Right lung (tissue), 10 donors: ENCODE data around the gene ELAVL2. TPM values are rescaled to one million over a fixed set of nuclear protein-coding genes. Genes with fewer than 3 reads are reported as not detected.
A peak's percentile ranks its signal among the peaks of the same experiment; 100 is the strongest.

Source experiments
- DNase-seq, 2 donors: peaks; one replicate each; pipeline ENCODE4 v3.0.0-alpha.2; 2013
- long read RNA-seq, 8 donors: transcript quantifications; one replicate each; lab custom pipeline, GENCODE V29; 2026
- polyA plus RNA-seq, 5 donors: library from polyadenylated mRNA; unstranded; fragments of 120-200 nt; gene quantifications; one replicate each; pipeline versions ENCODE4 v1.2.1 to v1.2.3, GENCODE V29; 2013; ENCODE audit warnings: inconsistent platforms in 1 of 5, low replicate concordance in 1 of 5; ENCODE audit not compliant: insufficient read length in 5 of 5, insufficient read depth in 1 of 5

ELAVL2 gene
- polyA plus RNA-seq: 1 to 10 TPM; 1.1 to 3.5 (median 3.1) TPM
- long read RNA-seq, donor 1: 0 reads
- long read RNA-seq, donor 2: 0 reads
- long read RNA-seq, donor 3: 0 reads
- long read RNA-seq, donor 4: 0 reads
- long read RNA-seq, donor 5: 0 reads
- long read RNA-seq, donor 6: 0 reads
- long read RNA-seq, donor 7: 0 reads
- long read RNA-seq, donor 8: 0 reads

DNA sequence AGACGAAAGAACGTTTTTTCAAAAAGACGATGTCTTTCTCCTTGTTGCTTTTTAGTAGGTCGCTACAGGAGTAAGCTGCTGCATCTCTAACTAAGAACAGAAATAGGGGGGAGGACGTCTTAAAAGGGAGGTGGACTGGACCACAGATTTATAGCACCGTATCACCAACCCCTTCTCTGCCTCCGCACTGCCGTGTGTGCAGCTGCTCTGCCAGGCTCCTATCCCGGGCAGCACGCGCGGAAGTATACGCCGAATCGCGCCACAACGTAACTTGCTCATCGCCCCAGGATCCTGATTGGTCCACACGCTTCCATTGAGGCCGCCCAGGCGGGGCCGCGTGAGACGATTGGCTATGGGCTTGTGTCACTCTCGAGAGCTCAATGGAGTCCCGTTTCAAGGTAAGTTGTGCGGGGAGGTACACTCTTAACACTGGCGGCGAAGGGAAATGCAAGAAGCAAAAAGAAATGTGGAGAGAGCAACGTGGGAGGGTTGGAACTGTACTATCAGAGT, at the start of gene ELAVL2:
ELAVL2 (minus strand) TSS at position 121 of the 510 bp plus-strand sequence. CDS start 64,006 bp downstream, outside the sequence.
- DNase-seq: peak; percentile 80 to 86

DNA sequence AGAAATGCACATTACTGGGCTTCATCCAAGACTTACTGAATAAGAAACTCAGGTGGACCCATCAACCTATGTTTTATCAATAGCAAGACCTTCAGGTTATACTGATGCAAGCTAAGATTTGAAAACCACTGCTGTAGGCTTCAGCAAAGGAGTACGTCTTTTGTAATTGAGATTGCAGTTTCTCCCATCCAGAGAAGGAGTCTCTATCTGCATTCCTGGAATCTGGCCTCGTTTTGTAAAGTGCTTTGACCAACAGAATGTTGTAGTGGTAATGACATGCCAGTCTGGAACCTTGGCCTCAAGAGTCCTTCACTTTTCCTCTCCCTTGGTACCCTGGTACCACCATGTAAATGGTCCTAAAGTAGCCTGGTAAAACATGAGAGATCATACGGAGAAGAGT, 32.2 kb upstream of the ELAVL2 start:
- DNase-seq: no peak

DNA sequence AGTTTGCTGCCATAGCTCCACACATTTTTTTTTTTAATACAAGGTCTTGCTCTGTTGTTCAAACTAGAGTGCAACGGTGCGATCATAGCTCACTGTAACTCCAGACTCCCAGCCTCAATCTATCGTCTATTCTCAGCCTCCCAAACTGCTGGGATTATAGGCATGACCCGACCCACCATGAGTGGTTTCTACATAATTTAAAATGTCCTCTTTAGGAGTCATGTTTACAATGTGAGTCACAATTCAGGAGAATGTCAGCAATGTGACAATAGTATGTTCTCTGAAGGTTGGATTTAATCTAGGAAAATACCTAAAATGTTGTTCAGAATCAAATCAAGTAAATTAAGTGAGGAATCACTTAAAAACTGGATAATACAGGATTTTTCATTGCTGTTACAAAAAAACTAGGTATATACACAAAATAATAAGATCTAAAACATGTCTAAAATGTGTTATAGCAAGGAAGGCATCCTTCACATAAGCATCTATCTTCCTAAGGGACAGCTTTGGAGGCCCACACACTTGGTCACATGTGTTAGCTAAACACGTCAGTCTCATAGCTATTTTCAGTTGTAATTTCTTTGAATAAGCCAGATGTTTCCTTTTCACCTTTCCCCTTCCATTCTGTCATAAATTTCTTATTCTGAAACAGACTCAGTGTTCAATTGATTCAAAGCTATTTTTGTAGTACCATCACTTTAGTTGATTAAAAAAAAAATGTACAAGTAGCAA, 30.0 kb upstream of the ELAVL2 start:
- no peak for DNase-seq

DNA sequence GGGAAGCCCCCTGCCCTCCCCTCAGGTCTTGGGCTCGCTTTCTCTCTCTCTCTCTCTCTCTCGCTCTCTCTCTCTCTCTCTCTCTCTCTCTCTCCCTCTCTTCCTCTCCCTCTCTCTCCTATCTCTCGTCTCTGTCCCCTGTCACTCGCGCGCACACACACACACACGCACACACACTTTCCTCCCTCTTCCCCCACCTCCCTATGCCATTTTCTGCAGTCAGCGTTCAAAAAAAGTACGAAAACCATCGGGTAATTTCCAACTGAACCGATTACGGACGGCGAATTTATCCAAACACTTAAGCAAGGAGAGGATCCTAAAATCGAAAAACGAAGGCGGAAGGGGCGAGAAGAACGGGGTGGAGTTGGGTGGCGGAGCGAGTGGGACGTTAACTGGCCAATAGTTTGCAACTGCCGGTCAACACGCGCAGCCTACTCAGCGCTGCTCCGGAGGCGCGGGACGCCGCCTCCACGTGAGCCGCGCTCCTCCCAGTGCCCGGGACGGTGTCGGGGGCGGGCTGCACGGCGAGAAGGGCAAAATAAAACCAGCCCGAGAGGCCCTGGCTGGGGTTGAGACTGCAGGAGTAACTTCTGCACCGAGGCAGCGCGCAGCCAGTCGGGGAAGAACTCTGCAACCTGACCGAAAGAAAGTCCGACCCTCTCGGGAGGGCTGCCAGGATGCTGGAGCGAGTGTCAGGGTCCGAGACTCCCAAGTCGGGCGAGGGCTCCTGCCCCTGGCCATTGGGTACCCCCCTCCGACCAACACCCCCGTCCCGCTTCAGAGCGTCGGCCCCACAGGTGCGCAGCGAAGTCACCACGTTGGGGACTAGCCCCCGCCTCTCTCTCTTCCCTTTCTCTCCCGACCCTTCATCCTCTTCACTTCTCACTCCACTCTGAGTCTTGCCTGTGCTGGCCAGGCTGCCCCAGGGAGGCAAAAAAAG, 24.9 kb upstream of the ELAVL2 start:
- DNase-seq: peak in 1 of 2 donors; percentile 16

DNA sequence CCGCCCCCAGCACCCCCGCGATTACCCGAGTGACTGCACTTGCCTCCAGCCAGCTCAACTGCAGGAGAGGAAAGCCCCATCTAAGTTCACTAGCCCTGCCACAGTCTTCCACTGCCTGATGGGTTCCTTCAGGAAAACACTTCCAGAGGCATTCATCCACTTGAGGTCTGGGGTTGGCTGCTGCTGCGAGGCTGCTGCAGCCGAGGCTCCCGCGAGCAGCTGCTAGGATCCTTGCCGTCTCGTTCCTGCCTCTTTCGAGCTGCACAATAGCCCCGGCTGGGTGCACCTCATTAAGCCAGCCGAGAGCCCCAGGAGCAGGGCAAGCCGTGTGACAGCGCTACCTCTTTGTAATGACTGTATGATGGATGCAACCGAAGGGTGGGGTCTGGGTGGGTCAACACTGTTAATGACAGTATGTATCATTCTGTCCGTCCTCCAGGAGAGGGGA, 24.2 kb upstream of the ELAVL2 start:
- no peak for DNase-seq

DNA sequence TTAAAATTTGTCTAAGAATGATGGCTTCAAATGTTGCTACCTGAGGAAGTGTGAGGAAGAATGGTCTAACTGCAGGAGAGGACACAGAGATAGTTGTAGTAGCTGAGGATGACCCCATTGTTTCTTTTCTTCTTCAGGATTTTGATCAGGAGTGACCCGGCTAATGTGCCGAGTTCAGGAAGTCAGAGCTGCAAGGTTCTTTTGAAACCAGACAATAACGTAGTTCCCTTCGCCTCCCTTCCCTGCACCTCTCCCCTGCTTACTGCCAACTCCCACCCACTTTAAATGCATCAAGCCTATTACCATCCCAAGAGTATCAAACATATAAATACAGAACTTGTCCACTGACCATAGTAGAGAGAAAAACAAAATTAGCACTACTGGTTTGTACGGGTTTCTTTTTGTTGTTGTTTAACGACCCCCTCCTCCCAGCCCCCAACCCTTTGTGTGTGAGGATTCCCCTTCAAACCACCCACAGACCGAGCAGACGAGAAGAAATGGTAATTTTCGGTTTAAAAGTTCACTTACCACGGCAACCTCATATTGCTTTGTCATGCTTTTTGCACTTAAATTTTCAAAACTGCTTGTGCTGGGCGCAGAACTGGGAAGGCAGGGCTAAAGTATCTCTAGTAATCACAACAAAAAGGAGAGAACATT, 23.5 kb upstream of the ELAVL2 start:
- DNase-seq: no peak

DNA sequence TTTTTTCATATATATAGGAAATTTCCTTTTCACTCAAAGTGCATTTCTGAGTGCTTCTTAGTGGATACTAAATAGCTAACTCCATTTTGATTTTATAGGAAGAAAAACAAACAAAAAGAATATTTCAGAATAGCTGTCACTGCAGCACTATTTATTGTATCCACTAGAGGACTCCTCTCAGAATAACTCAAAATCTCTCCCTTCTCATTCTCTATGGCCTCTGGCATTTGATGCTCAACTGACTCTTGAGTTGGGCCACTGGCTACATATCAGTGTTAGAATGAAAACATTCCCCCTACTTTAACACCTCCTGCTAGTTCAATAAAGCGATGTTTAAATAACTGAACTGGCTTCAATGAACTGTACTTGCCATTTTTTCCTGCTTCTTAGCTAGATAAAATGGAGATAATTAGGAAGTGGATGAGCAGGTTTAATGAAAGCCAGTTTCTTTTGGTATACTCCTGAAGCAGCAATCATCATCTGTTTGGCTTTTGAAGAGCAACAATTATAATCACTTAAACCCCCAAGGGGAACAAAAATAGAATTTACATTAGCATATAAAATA, 16.6 kb upstream of the ELAVL2 start:
- DNase-seq: no peak

- no peak for DNase-seq
Observed at GRCh38 chr9:23841304-23841703, 15.3 kb upstream of the ELAVL2 start.

DNA sequence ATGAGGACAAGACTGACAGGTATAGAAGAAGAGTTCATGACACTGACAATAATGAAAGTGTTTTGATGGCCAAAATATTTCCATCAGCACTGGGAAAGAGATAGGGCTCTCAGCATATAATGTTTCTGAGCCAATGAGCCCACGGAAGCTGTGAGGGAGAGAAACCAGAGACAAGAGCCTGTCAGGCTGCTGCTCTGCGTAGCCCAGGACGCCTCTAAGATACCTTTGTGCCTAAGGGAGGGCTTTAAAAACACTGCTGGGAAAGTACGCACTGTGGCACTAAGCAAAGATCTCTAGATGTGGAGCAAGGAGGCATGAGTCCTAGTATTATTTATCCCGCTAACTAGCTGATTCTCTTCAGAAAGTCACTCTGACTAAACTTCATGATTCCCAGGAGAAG, 11.0 kb upstream of the ELAVL2 start:
- no peak for DNase-seq

DNA sequence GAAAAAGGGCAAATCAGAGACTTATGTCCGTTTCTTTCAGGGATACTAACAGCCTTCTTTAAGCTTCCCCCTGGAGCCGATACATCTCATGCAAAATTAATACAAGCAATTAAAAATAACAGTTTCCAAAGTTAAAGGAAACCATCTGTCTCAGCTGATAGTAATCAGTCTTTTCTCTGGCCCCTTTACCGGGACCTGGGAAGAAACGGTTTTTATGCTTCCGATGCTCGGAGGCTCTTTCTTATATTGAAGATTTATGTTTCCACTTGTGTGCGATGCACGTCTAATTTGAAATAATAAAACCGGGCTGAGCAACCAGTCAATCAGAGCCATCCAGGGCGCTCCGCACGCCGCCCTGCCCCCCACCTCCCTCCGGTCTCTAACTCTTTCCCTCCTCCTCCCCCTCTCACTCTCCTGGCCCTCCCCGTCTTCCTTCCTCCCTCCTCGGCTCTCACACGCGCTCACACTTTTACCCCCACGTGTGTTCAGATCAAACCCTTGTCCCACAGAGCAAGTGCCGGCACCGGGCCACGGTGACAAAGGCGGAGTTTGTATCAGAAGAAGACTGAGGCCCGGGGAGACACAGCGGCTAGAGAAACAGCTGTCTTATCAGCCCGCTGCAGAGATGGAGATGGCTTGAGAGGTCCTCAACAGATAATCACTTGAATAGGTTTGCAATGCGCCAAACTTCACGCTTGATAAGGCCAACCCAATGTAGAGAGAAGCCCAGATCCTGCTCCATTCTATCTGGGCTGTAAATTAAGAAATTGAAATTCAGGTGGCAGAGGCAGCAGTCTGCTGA, 5.1 kb upstream of the ELAVL2 start:
- DNase-seq: no peak

- DNase-seq: no peak
Observed at GRCh38 chr9:23830476-23830805, 4.4 kb upstream of the ELAVL2 start.

GRCh38 chr9:23829580-23830475, 3.8 kb upstream of the ELAVL2 start:
- DNase-seq: no peak

GRCh38 chr9:23825700-23826099, 340 bp downstream of the ELAVL2 start:
- no peak for DNase-seq

GRCh38 chr9:23824830-23825591, 1.0 kb downstream of the ELAVL2 start:
- peak in 1 of 2 donors; percentile 26 for DNase-seq

- no peak for DNase-seq
Observed at GRCh38 chr9:23823986-23824829, 1.8 kb downstream of the ELAVL2 start.

DNA sequence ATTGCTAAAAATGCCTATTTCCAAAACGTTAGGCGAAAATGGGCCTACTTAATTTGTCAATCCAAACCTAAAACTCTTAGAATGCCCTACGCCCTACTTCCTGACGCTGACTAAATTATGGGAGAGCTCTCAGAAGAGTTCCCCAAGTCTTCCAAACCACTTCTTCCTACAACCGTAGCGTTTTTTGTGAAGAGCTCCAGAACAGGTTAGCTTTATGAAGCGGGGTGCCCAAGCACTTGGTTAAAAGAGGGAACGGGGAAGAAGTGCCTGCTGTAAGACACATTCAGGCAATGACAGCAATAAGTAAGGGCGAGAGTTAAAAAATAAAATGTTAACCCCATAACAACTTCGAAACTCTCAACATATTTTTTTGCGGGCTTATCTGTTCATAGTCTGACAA, 2.8 kb downstream of the ELAVL2 start:
- DNase-seq: no peak
